HG03354 (cell line): ENCODE measurements around the gene BACH2.
"Not testable (repeated sequence)": the region's sequence is repeated elsewhere in the genome, so short reads cannot be mapped to it uniquely, and the experiment has no call there.

Source experiments
- ATAC-seq: cut with Tn5 transposase; IDR thresholded peaks from one replicate; pipeline ENCODE4 v1.9.1; 2021; ENCODE audit warnings: mild to moderate bottlenecking; ENCODE audit not compliant: unreplicated experiment, poor library complexity, severe bottlenecking

The BACH2 gene

DNA sequence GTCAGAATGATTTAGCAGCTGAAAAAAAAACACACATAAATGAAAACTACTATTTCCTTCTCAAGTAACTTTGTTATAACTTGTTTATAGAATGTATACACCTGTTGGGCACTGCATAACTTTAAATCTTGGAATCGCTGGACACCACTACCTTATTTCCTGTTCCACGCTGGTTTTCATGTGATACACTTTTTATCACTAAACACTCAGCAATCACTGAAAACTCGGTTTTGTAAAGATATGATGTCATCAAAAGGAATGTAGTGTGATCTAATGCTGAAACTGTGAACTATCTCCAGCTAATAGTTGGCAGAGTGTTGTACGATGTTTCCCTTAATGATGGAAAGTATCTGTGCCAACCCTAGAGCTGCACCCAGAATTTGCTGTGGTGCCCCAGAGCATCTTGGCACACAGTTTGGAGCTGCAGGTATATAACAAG lies 127.9 kb downstream of the BACH2 start:
- no peak for ATAC-seq

GRCh38 chr6:90167514-90168379 lies 128.9 kb downstream of the BACH2 start:
- ATAC-seq, result no peak

DNA sequence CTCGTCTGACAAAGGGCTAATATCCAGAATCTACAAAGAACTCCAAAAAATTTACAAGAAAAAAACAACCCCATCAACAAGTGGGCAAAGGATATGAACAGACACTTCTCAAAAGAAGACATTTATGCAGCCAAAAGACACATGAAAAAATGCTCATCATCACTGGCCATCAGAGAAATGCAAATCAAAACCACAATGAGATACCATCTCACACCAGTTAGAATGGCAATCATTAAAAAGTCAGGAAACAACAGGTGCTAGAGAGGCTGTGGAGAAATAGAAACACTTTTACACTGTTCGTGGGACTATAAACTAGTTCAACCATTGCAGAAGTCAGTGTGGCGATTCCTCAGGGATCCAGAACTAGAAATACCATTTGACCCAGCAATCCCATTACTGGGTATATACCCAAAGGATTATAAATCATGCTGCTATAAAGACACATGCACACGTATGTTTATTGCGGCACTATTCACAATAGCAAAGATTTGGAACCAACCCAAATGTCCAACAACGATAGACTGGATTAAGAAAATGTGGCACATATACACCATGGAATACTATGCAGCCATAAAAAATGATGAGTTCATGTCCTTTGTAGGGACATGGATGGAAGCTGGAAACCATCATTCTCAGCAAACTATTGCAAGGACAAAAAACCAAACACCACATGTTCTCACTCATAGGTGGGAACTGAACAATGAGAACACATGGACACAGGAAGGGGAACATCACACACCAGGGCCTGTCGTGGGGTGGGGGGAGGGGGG lies 130.3 kb downstream of the BACH2 start:
- not testable (repeated sequence) for ATAC-seq

DNA sequence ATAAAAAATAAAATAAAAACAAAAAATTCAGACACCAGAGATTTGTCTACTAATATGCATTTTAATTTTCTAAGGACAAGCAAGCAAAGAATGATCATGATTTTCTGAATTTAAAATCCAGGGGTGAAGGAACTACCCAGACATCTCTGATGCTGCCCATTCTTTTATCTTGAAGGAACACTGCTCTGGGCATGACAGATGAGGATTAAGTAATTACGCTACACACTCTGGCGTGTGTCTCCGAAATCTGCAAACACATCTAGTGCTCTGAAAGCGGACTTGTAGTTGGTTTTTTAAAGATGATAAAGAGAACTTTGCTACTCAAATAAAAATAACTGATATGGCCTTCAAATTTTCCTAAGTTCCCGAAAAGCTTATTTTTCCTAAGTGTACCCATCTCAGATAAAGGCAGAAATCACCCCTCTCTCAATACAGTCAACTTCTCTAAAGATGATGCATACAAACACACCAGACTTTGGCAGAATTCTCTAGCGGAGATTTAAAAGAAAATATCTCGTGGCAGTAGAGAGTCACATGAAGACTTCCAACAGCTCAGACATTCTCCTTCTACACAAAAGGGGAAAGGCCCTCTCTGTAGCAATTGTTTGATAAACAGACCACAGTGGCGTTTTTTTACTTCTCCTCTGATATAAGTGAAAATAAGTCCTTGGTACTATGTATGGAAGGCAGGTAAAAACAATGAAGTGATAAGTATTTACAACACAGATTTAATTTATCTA lies 133.8 kb downstream of the BACH2 start:
- no peak for ATAC-seq

- no peak for ATAC-seq
These were observed 136.6 kb downstream of the BACH2 start for GRCh38 chr6:90160013-90160412.

DNA sequence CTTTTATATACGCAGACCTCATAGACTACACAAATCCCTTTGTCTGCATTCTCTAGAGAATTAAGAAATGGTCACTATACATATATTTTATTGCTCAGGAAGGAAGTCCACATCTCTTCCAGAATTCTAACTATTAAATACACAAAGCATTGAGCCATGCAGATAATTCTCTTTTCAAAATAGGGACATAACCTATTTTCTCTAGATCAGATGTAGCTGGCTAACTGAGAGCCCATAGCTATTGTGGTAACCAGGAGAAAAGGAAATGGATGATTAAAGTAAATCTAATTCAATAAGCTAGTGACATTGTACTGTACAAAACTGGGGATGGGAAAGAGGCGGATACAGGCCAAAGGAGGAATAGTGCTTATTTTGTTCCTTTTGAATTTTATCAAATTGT lies 137.2 kb downstream of the BACH2 start:
- no peak for ATAC-seq

GRCh38 chr6:90158936-90159335 lies 137.7 kb downstream of the BACH2 start:
- ATAC-seq, result no peak

- no peak for ATAC-seq
These were observed 139.2 kb downstream of the BACH2 start for GRCh38 chr6:90157441-90157840.

DNA sequence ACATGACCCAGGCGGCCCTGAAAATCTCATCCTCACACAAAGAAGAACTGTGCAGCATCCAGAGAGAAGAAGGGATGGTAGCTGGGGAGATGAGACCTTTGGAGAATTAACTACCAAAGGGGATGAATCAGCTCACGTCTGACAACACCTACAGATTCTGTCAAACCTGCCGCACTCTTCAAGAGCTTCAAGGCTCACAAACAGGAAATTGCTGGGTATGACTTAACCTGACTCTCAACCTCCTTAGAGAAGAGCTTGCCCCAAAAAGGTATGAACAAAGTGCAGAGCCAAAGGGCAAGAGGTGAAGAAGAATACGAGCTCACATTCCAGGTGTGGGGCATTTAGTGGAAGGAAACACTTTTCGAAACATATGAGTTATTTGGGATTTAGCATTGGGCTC lies 139.8 kb downstream of the BACH2 start:
- no peak for ATAC-seq

DNA sequence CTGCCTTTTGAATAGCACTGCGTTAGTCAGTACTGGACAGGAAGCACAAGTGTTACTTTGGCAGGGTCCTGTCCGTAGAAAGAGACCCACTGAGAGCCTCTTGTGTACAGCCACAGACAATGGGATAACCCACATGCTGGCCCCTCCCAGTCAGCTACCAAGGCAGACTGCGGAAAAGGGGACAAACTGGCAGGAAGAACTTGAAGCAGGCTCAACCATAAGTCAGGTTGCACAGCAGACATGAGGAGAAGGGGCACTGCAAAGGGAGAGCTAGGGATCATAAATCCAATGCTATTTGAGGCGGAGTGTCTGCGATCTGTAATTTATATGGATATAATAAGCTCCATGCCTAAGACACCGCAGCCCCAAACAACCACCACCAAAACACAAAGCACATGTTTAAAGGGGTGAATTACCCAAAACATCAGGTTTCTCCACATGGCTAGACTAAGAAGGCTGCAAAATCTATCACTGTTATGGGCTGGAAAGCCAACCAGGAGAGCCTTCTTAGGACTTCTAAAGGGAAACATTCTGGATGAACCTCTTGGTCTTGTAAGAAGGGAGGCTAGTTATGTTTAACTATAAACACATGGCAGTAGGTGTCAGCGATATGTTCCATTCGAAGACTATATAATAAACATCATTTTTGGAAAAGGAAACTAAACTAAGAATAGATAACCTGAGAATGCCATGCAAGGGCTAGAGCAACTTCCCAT lies 141.7 kb downstream of the BACH2 start:
- no peak for ATAC-seq

DNA sequence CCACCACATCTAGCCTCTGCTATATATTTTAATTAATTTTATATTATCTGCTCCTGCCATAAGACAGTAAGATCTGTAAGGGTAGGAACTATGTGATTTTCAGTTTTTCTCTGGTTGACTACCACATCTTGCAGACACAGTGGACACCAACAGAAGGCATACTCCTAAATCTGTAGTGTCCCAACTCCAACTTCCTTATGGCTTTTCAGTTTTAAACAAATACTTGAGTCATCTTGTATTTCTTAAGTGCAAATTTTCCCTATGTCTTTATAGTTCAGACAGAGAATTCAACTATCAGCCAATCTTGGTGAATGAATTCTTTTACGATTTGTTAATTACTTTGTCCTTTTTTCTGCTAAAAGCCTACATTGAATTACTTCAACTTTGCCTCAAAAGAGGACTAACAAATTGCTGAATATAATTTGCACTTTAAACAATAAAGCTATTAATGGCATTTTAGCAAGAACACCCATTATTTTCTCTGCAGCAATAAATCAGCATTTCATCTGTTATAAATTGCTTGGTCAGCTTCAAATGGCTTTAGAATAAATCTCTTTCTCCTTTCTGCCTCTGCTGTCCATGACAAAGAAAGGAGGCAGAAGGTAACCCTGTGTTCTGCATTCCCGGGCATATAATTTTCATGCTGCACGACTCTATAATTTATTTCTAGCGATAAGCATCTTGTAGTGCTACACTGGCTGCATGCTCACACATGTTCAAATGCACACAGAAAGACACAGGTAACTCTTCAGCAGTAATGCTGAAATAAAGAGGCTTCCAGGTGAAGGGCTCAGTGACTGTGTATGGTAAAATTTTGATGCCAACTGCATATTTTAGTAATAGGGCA lies 144.8 kb downstream of the BACH2 start:
- no peak for ATAC-seq

- ATAC-seq, result no peak
These were observed 147.4 kb downstream of the BACH2 start for GRCh38 chr6:90149280-90149679.

DNA sequence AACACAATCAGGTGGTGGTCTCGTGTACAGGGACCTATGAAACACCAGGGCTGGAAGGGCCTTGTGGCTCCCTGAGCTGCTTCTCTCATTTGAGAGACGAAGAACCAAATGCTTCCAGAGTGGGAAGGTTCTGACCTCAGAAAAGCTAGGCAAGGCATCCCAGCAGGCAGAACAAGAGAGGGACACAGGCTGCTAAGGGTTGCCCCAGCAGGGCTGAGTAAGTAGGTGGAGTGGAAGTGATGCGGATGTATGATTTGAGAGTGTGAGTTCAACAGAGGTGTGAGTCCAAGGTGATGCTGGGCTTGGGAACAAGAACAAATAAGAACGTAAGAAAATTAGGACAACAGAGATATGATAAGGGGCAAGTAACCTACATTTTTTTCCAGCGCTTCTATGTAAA lies 147.8 kb downstream of the BACH2 start:
- no peak for ATAC-seq

- no peak for ATAC-seq
These were observed 149.6 kb downstream of the BACH2 start for GRCh38 chr6:90146921-90147649.

GRCh38 chr6:90146024-90146423 lies 150.6 kb downstream of the BACH2 start:
- ATAC-seq, result no peak

- no peak for ATAC-seq
These were observed 151.6 kb downstream of the BACH2 start for GRCh38 chr6:90144928-90145555.

- ATAC-seq, result no peak
These were observed 152.2 kb downstream of the BACH2 start for GRCh38 chr6:90144396-90144795.

DNA sequence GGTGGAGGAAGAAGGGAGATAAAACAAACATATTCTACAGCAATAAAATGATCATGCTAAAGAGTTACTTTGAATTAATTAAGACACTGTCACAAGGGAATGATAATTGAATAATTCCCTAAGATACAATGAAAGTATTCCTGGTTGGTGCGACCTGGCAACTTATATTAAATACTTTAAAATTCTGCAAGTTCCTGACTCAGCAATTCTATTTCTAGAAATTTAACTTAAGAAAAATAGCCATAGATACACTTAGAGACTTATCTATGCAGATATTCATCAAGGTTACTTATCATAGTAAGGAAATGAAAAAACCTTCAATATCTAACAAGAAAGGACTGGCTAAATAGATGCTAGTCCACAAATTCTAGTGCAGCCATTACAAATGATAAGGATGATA lies 156.0 kb downstream of the BACH2 start:
- no peak for ATAC-seq
